ENCODE measurements around the gene ODAD4.

Gene ODAD4

GRCh38 chr17:41917192-41917591, 13.2 kb upstream of the ODAD4 start:
- H3K36me3 ChIP-seq (replicated peaks; ENCODE audit: low read depth, low read length): peaks cover 31% of the 10 kb centered on the region
- H3K4me3 ChIP-seq (ENCODE audit: low read length): peak overlapping the region; percentile 97
- no peak overlapping the region for H3K27ac ChIP-seq (ENCODE audit: low read length)
- H3K9ac ChIP-seq (ENCODE audit: low read length): peak overlapping the region; percentile 98
- peak overlapping the region; percentile 94 for H3K4me2 ChIP-seq (ENCODE audit: low read length)
- peaks cover 66% of the 10 kb centered on the region for H3K79me2 ChIP-seq (ENCODE audit: low read length)
- TF ChIP-seq CTCF (IDR thresholded peaks at IDR 0.05; ENCODE audit: low read depth, low read length): no peak
- no peak for TF ChIP-seq EZH2phosphoT487 (IDR thresholded peaks at IDR 0.05; ENCODE audit: low read depth)
- no peaks in the 10 kb centered on the region for H3K27me3 ChIP-seq (ENCODE audit: low read depth, low read length)
- peaks cover 16% of the 10 kb centered on the region for H3K4me1 ChIP-seq (ENCODE audit: low read length)
- H4K20me1 ChIP-seq (ENCODE audit: insufficient read depth, low read length): peaks cover 49% of the 10 kb centered on the region
- no peaks in the 10 kb centered on the region for H3K9me3 ChIP-seq (ENCODE audit: insufficient read depth, low read length)
- H2AFZ ChIP-seq (ENCODE audit: low read depth, low read length): no peak overlapping the region

DNA sequence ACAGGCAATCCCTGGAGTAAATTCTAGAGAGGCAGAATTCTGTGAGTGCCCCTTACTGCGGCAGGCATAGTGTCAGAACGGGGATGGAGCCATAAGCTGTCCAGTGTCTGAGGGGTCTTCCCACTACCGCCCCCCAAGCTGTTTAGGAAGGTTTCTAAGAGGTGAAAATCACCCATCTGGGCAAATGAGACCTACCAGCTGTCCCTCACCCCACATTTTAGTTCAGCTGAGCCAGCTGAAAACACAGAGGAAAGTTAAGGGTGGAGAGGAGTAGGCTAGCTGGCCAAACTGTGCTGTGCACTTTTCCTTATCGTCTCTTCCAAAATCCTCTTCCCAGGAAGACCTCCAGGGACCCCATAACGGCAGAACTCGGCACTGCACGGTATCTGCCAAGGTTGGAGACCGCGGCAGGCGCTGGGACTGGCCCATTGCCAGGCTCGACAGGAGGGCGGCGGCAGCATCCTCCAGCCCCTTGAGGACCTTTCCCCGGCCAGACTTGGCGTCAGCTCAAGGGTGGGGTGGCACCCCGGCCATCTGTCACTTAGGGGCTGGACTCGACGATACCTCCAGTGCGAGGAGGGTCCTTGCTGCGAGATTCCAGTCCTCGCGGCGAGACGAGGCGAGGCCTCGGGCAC, 12.6 kb upstream of the ODAD4 start:
- Histone ChIP-seq H3K27ac (ENCODE audit: low read length) (peak overlapping the region; percentile 73), H2AFZ (ENCODE audit: low read depth, low read length) (no peak overlapping the region; the same call in 1 of the 2 replicates), H3K79me2 (ENCODE audit: low read length) (peaks cover 60% of the 10 kb centered on the region), H3K9ac (ENCODE audit: low read length) (peak overlapping the region; percentile 98), H3K4me3 (ENCODE audit: low read length) (peak overlapping the region; percentile 97), H3K27me3 (ENCODE audit: low read depth, low read length) (no peaks in the 10 kb centered on the region), H4K20me1 (ENCODE audit: insufficient read depth, low read length) (peaks cover 45% of the 10 kb centered on the region), H3K9me3 (ENCODE audit: insufficient read depth, low read length) (no peaks in the 10 kb centered on the region), H3K4me1 (ENCODE audit: low read length) (peaks cover 16% of the 10 kb centered on the region), H3K4me2 (ENCODE audit: low read length) (peak overlapping the region; percentile 94), H3K36me3 (replicated peaks; ENCODE audit: low read depth, low read length) (peaks cover 25% of the 10 kb centered on the region)
- TF ChIP-seq EZH2phosphoT487 (IDR thresholded peaks at IDR 0.05; ENCODE audit: low read depth): no peak
- TF ChIP-seq CTCF (IDR thresholded peaks at IDR 0.05; ENCODE audit: low read depth, low read length): no peak

GRCh38 chr17:41918314-41919164, 11.9 kb upstream of the ODAD4 start, which contains the start of gene ACLY:
ACLY (minus strand) TSS chr17:41918951; CDS start chr17:41913873, 5,078 bp downstream.
- TF ChIP-seq CTCF (IDR thresholded peaks at IDR 0.05; ENCODE audit: low read depth, low read length) (no peak), EZH2phosphoT487 (IDR thresholded peaks at IDR 0.05; ENCODE audit: low read depth) (no peak)
- H3K4me1 ChIP-seq (ENCODE audit: low read length): peaks cover 16% of the 10 kb centered on the region
- H3K9me3 ChIP-seq (ENCODE audit: insufficient read depth, low read length): no peaks in the 10 kb centered on the region
- peaks cover 38% of the 10 kb centered on the region for H4K20me1 ChIP-seq (ENCODE audit: insufficient read depth, low read length)
- no peaks in the 10 kb centered on the region for H3K27me3 ChIP-seq (ENCODE audit: low read depth, low read length)
- H3K4me2 ChIP-seq (ENCODE audit: low read length): peak within 1 kb of the TSS; percentile 95
- H3K4me3 ChIP-seq (ENCODE audit: low read length): peak within 1 kb of the TSS; percentile 97
- peak within 1 kb of the TSS; percentile 98 for H3K9ac ChIP-seq (ENCODE audit: low read length)
- H3K79me2 ChIP-seq (ENCODE audit: low read length): peaks cover 53% of the 10 kb centered on the region
- H3K36me3 ChIP-seq (replicated peaks; ENCODE audit: low read depth, low read length): peaks cover 17% of the 10 kb centered on the region
- H2AFZ ChIP-seq (ENCODE audit: low read depth, low read length): peak within 1 kb of the TSS; percentile 85
- peak within 1 kb of the TSS; percentile 73 for H3K27ac ChIP-seq (ENCODE audit: low read length)
